ENCODE data around the gene DENND1A. TPM values are rescaled to one million over a fixed set of nuclear protein-coding genes. Genes with fewer than 3 reads are reported as not detected.

The DENND1A gene
- total RNA-seq, 1 experiment from 2014 or later: 23.5 TPM

DNA sequence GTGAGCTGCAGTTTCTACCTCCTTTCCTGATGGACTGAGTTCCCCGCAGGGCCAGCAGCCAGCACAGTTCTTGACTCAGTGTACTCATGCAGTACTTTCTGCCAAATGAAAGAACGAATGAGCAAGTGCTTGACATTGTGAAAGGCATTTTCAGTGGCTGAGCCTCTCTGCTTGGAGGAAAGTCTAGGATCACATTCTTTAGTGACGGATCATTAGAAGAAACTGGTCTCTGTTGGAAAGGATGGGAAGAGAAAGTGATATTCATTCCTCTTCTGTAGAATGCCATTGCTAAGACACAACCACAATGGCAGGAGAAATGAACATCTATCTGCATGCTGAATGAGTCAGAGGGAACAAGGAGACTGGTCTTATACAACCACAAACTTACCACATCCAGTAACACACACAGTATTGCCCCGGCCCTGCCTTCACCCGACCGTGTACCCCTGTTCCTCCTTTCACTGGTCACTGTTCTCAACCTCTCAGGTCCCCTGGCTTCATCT is 367.0 kb downstream of the DENND1A start (continued):
- TF ChIP-seq, protein P1, sequence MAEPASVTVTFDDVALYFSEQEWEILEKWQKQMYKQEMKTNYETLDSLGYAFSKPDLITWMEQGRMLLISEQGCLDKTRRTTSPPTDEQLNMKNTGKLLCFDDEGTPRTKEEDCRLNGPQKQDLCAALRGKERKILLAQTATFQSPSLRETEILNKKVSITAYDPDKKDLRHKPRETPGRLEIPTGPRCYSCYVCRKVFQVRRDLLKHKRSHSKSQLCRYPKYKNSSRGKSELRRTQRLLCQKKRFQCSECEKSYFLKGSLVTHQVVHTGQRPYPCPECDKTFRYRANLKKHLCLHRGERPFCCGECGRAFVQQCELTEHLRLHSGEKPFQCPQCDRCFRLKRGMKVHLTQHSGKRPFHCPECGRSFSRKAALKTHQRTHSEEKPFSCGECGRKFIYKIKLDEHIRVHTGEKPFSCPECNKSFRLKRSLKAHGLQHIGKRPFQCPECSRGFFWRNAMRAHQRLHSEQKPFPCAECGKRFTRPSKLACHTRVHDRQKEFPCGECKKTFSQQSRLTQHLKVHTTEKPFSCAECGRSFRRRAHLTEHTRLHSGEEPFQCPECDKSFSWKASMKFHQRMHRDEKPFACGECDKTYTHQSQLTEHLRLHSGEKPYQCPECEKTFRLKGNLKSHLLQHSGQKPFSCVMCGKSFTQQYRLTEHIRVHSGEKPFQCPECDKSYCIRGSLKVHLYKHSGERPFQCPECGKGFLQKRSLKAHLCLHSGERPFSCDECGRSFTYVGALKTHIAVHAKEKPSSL (CRISPR knock-in tag; conservative IDR thresholded peaks at IDR 0.05): no peak
- TF ChIP-seq, protein P2, sequence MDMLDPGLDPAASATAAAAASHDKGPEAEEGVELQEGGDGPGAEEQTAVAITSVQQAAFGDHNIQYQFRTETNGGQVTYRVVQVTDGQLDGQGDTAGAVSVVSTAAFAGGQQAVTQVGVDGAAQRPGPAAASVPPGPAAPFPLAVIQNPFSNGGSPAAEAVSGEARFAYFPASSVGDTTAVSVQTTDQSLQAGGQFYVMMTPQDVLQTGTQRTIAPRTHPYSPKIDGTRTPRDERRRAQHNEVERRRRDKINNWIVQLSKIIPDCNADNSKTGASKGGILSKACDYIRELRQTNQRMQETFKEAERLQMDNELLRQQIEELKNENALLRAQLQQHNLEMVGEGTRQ (CRISPR knock-in tag; IDR thresholded peaks at IDR 0.05): no peak
- TF ChIP-seq, protein P3, sequence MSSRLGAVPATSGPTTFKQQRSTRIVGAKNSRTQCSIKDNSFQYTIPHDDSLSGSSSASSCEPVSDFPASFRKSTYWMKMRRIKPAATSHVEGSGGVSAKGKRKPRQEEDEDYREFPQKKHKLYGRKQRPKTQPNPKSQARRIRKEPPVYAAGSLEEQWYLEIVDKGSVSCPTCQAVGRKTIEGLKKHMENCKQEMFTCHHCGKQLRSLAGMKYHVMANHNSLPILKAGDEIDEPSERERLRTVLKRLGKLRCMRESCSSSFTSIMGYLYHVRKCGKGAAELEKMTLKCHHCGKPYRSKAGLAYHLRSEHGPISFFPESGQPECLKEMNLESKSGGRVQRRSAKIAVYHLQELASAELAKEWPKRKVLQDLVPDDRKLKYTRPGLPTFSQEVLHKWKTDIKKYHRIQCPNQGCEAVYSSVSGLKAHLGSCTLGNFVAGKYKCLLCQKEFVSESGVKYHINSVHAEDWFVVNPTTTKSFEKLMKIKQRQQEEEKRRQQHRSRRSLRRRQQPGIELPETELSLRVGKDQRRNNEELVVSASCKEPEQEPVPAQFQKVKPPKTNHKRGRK (CRISPR knock-in tag; IDR thresholded peaks at IDR 0.05; ENCODE audit: borderline replicate concordance): no peak
- TF ChIP-seq, protein P4, sequence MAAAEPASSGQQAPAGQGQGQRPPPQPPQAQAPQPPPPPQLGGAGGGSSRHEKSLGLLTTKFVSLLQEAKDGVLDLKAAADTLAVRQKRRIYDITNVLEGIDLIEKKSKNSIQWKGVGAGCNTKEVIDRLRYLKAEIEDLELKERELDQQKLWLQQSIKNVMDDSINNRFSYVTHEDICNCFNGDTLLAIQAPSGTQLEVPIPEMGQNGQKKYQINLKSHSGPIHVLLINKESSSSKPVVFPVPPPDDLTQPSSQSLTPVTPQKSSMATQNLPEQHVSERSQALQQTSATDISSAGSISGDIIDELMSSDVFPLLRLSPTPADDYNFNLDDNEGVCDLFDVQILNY (CRISPR knock-in tag; IDR thresholded peaks at IDR 0.05): no peak
- TF ChIP-seq CBFB (CRISPR knock-in tag; IDR thresholded peaks at IDR 0.05; ENCODE audit: low read depth) (no peak), RELA (CRISPR knock-in tag; IDR thresholded peaks at IDR 0.05; ENCODE audit: borderline replicate concordance) (no peak)

DNA sequence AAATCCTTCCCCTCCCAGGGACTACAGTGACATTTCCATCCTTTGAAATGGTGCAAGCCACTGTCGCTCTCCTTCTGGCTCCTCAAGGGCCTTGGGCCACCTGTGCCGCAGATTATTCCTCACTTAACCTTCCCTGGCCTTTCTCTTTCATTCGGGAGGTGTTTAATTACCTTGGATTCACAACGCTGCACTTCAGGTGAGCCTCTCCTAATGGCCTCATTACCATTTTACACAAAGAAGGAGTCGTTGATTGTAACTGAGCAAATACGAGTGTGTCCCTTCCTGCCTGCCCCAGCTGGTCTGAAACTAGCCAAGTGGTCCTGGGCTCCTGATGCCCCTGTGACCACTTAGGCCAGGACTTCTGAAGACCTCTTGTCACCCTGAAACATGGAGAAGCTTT is 368.9 kb downstream of the DENND1A start:
- DNase-seq (ENCODE audit: low spot score) (peak; percentile 26), ATAC-seq (peak; percentile 95)
- Mint-ChIP-seq H3K4me3 (no peak overlapping the region), H3K36me3 (peaks cover 13% of the 10 kb centered on the region; the same call in 1 of the 2 replicates), H3K4me1 (peaks cover 25% of the 10 kb centered on the region), H3K9me3 (peaks cover 6% of the 10 kb centered on the region; the same call in 1 of the 2 replicates), H3K27ac (peak overlapping the region; percentile 86), H3K27me3 (ENCODE audit: low read depth) (peaks cover 8% of the 10 kb centered on the region)
- TF ChIP-seq, protein P5, sequence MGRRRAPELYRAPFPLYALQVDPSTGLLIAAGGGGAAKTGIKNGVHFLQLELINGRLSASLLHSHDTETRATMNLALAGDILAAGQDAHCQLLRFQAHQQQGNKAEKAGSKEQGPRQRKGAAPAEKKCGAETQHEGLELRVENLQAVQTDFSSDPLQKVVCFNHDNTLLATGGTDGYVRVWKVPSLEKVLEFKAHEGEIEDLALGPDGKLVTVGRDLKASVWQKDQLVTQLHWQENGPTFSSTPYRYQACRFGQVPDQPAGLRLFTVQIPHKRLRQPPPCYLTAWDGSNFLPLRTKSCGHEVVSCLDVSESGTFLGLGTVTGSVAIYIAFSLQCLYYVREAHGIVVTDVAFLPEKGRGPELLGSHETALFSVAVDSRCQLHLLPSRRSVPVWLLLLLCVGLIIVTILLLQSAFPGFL (CRISPR knock-in tag; IDR thresholded peaks at IDR 0.05; ENCODE audit: borderline replicate concordance): no peak
- TF ChIP-seq, protein P6, sequence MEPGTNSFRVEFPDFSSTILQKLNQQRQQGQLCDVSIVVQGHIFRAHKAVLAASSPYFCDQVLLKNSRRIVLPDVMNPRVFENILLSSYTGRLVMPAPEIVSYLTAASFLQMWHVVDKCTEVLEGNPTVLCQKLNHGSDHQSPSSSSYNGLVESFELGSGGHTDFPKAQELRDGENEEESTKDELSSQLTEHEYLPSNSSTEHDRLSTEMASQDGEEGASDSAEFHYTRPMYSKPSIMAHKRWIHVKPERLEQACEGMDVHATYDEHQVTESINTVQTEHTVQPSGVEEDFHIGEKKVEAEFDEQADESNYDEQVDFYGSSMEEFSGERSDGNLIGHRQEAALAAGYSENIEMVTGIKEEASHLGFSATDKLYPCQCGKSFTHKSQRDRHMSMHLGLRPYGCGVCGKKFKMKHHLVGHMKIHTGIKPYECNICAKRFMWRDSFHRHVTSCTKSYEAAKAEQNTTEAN (CRISPR knock-in tag; IDR thresholded peaks at IDR 0.05): 0 out of 2 replicates have a peak, but pooled peaks have one; percentile 43
- TF ChIP-seq, protein P7, sequence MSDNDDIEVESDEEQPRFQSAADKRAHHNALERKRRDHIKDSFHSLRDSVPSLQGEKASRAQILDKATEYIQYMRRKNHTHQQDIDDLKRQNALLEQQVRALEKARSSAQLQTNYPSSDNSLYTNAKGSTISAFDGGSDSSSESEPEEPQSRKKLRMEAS (CRISPR knock-in tag; IDR thresholded peaks at IDR 0.05): peak; percentile 40; the same call in 1 of the 2 replicates
- ChIA-PET CTCF (interaction anchor here (1.1 kb wide), 1 partner anchor 161 kb away, joined by 4 read pairs; no protein-coding TSS in a partner anchor), POLR2A (no interaction called here)

DNA sequence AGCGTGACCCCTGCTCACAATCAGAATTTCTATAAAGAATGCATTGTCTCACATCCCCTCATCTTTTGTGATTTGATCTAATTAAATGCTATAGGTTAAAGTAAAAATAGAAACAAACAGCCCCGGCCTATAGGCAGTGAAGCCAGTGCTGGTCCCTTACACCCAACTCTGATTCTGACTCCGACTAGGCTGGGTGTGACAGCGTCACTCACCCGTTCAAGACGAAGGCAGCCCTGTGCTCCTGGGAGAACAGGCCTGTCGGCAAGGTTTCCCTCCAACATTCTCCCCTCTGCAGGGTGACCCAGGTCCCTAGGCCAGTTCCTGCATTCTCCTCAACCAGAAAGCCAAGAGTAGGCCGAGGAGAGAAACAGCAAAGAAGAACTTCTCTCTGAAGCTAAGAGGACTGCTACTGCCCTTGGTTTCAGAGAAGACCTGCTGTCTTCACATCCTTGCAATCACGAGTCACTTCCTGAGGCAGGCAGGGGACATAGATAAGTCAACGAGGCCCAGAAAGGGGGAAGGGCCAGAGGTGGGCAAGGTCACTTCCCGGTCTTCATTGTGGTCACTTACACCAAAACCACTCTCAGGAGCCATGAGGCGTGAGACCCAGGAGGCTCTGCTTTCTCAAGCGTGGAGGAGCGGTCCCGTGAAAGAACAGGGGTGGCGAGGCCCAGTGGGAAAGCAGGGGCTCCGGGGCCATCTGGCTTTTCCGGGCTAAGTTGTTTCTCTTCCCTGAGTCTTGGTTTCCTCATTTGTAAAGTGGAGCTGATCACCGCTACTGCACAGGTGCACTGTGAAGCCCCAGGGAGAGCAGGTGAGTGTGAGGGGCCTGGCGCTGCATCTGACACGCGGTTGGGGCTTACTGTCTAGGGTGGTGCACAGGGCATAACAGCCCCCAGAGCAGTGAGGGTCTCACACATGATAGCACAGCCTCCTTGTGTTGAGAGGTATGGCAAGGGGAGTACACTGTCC is 373.2 kb downstream of the DENND1A start:
- Mint-ChIP-seq H3K27ac (no peak overlapping the region), H3K36me3 (peaks cover 16% of the 10 kb centered on the region; the same call in 1 of the 2 replicates), H3K4me1 (peaks cover 21% of the 10 kb centered on the region), H3K27me3 (ENCODE audit: low read depth) (peaks cover 5% of the 10 kb centered on the region), H3K9me3 (peaks cover 6% of the 10 kb centered on the region), H3K4me3 (no peak overlapping the region)
- ATAC-seq (no peak), DNase-seq (ENCODE audit: low spot score) (no peak)
- ChIA-PET CTCF (no interaction called here), POLR2A (no interaction called here)
- TF ChIP-seq, protein P8, sequence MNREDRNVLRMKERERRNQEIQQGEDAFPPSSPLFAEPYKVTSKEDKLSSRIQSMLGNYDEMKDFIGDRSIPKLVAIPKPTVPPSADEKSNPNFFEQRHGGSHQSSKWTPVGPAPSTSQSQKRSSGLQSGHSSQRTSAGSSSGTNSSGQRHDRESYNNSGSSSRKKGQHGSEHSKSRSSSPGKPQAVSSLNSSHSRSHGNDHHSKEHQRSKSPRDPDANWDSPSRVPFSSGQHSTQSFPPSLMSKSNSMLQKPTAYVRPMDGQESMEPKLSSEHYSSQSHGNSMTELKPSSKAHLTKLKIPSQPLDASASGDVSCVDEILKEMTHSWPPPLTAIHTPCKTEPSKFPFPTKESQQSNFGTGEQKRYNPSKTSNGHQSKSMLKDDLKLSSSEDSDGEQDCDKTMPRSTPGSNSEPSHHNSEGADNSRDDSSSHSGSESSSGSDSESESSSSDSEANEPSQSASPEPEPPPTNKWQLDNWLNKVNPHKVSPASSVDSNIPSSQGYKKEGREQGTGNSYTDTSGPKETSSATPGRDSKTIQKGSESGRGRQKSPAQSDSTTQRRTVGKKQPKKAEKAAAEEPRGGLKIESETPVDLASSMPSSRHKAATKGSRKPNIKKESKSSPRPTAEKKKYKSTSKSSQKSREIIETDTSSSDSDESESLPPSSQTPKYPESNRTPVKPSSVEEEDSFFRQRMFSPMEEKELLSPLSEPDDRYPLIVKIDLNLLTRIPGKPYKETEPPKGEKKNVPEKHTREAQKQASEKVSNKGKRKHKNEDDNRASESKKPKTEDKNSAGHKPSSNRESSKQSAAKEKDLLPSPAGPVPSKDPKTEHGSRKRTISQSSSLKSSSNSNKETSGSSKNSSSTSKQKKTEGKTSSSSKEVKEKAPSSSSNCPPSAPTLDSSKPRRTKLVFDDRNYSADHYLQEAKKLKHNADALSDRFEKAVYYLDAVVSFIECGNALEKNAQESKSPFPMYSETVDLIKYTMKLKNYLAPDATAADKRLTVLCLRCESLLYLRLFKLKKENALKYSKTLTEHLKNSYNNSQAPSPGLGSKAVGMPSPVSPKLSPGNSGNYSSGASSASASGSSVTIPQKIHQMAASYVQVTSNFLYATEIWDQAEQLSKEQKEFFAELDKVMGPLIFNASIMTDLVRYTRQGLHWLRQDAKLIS (CRISPR knock-in tag; IDR thresholded peaks at IDR 0.05; ENCODE audit: borderline replicate concordance): no peak
- no peak for TF ChIP-seq IRF2 (CRISPR knock-in tag; IDR thresholded peaks at IDR 0.05; ENCODE audit: borderline replicate concordance, low read depth)
- TF ChIP-seq TEAD1 (CRISPR knock-in tag; IDR thresholded peaks at IDR 0.05): no peak
- no peak for TF ChIP-seq ZNF121 (CRISPR knock-in tag; IDR thresholded peaks at IDR 0.05)
- TF ChIP-seq, protein P9, sequence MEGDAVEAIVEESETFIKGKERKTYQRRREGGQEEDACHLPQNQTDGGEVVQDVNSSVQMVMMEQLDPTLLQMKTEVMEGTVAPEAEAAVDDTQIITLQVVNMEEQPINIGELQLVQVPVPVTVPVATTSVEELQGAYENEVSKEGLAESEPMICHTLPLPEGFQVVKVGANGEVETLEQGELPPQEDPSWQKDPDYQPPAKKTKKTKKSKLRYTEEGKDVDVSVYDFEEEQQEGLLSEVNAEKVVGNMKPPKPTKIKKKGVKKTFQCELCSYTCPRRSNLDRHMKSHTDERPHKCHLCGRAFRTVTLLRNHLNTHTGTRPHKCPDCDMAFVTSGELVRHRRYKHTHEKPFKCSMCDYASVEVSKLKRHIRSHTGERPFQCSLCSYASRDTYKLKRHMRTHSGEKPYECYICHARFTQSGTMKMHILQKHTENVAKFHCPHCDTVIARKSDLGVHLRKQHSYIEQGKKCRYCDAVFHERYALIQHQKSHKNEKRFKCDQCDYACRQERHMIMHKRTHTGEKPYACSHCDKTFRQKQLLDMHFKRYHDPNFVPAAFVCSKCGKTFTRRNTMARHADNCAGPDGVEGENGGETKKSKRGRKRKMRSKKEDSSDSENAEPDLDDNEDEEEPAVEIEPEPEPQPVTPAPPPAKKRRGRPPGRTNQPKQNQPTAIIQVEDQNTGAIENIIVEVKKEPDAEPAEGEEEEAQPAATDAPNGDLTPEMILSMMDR (IDR thresholded peaks at IDR 0.05): no peak
